Amygdala (tissue), 56 donors: ENCODE measurements around the gene DQX1.
"Not testable (repeated sequence)": the region's sequence is repeated elsewhere in the genome, so short reads cannot be mapped to it uniquely, and the experiment has no call there.

ENCODE experiments used
- DNase-seq, 56 donors: peaks; one replicate each; lab custom pipeline; 2025; lab: John Stamatoyannopoulos, UW

DQX1 gene

GRCh38 chr2:74525717-74526648, at the start of gene DQX1:
DQX1 (minus strand) TSS chr2:74526231; CDS start chr2:74525729, 502 bp downstream.
- DNase-seq, result peak in 6 of 56 donors; percentile 2 to 20 (median 12)

GRCh38 chr2:74575320-74575719, 49.3 kb upstream of the DQX1 start:
- no peak for DNase-seq

GRCh38 chr2:74573747-74574562, 47.9 kb upstream of the DQX1 start:
- DNase-seq, result peak in 3 of 56 donors; percentile 5 to 20 (median 15)

- DNase-seq, result no peak
These were observed 46.3 kb upstream of the DQX1 start for GRCh38 chr2:74572178-74572925.

- DNase-seq, result peak in 1 of 56 donors; percentile 10
These were observed 45.0 kb upstream of the DQX1 start for GRCh38 chr2:74571058-74571457.

- DNase-seq, result no peak
These were observed 43.7 kb upstream of the DQX1 start for GRCh38 chr2:74569686-74570085.

GRCh38 chr2:74567881-74568280, 41.9 kb upstream of the DQX1 start:
- DNase-seq, result no peak

GRCh38 chr2:74566754-74567085, 40.7 kb upstream of the DQX1 start:
- DNase-seq, result no peak

- no peak for DNase-seq
These were observed 40.2 kb upstream of the DQX1 start for GRCh38 chr2:74566076-74566753.

GRCh38 chr2:74564222-74564621, 38.2 kb upstream of the DQX1 start:
- no peak for DNase-seq

GRCh38 chr2:74562126-74562775, 36.2 kb upstream of the DQX1 start:
- no peak for DNase-seq

- not testable (repeated sequence) for DNase-seq
These were observed 35.0 kb upstream of the DQX1 start for GRCh38 chr2:74561022-74561421.

- DNase-seq, result no peak
These were observed 34.6 kb upstream of the DQX1 start for GRCh38 chr2:74560591-74560990.

- DNase-seq, result no peak
These were observed 33.9 kb upstream of the DQX1 start for GRCh38 chr2:74559912-74560311.

- no peak for DNase-seq
These were observed 32.5 kb upstream of the DQX1 start for GRCh38 chr2:74558284-74559230.

- no peak for DNase-seq
These were observed 30.9 kb upstream of the DQX1 start for GRCh38 chr2:74556831-74557370.

GRCh38 chr2:74556159-74556558, 30.1 kb upstream of the DQX1 start:
- DNase-seq, result no peak

- DNase-seq, result peak in 5 of 56 donors; percentile 6 to 32 (median 13)
These were observed 29.6 kb upstream of the DQX1 start for GRCh38 chr2:74555610-74556103.
